OCI-LY3 (cell line): ENCODE results near the gene SERPINE3.

Source experiments
- H2AFZ ChIP-seq: fragments of 200-600, 300-600 bp; shearing (Covaris generic); 2 replicates; pipeline ENCODE4 v1.6.0; 2014; ENCODE audit warnings: antibody characterized with exemption, low read depth, low read length
- H3K27ac ChIP-seq: fragments of 200-600, 300-600 bp; sonication (generic); 2 replicates; pipeline ENCODE4 v1.5.1; 2014; ENCODE audit warnings: mild to moderate bottlenecking, low read length, moderate library complexity, mixed read lengths
- H3K27me3 ChIP-seq: fragments of 200-600, 300-600 bp; sonication (generic); 2 replicates; pipeline ENCODE4 v1.6.1; 2014; ENCODE audit warnings: low read depth, low read length, mixed read lengths
- H3K36me3 ChIP-seq: fragments of 200-600, 300-600 bp; sonication (generic); replicated peaks from 2 replicates; pipeline ENCODE3; 2014; ENCODE audit warnings: low read depth, low read length, mixed read lengths
- H3K4me1 ChIP-seq: fragments of 300-600, 200-600 bp; sonication (generic); 2 replicates; pipeline ENCODE4 v1.6.1; 2014; ENCODE audit warnings: low read length, mixed read lengths
- H3K4me2 ChIP-seq: fragments of 200-600, 300-600 bp; sonication (generic); 2 replicates; pipeline ENCODE4 v1.6.1; 2014; ENCODE audit warnings: low read length, mixed read lengths
- H3K4me3 ChIP-seq: fragments of 300-600, 200-600 bp; sonication (generic); 2 replicates; pipeline ENCODE4 v1.5.1; 2014; ENCODE audit warnings: antibody characterized with exemption, mild to moderate bottlenecking, low read length, moderate library complexity
- H3K79me2 ChIP-seq: fragments of 300-600, 200-600 bp; shearing (Covaris generic); 2 replicates; pipeline ENCODE4 v1.6.1; 2014; ENCODE audit warnings: mild to moderate bottlenecking, low read length, mixed read lengths
- H3K9ac ChIP-seq: fragments of 300-600, 200-600 bp; shearing (Covaris generic); 2 replicates; pipeline ENCODE4 v1.6.0; 2014; ENCODE audit warnings: mild to moderate bottlenecking, low read length, moderate library complexity
- H3K9me3 ChIP-seq: fragments of 200-600, 300-600 bp; shearing (Covaris generic); 2 replicates; pipeline ENCODE4 v1.6.1; 2014; ENCODE audit warnings: low read length, mixed read lengths; ENCODE audit not compliant: insufficient read depth
- H4K20me1 ChIP-seq: fragments of 200-600, 300-600 bp; sonication (generic); 2 replicates; pipeline ENCODE4 v1.6.1; 2016; ENCODE audit warnings: low read length, mixed read lengths; ENCODE audit not compliant: insufficient read depth
- CTCF ChIP-seq: fragments of 200-600, 300-600 bp; sonication (generic); IDR thresholded peaks from 2 replicates; pipeline ENCODE4 v1.5.1; 2014; ENCODE audit warnings: antibody characterized with exemption, low read length, low read depth
- EZH2phosphoT487 ChIP-seq: fragments of 200-600 bp; shearing (Covaris generic); IDR thresholded peaks from 2 replicates; pipeline ENCODE4 v1.6.1; 2018; ENCODE audit warnings: antibody characterized with exemption, mixed run types, low read depth

Gene SERPINE3

DNA sequence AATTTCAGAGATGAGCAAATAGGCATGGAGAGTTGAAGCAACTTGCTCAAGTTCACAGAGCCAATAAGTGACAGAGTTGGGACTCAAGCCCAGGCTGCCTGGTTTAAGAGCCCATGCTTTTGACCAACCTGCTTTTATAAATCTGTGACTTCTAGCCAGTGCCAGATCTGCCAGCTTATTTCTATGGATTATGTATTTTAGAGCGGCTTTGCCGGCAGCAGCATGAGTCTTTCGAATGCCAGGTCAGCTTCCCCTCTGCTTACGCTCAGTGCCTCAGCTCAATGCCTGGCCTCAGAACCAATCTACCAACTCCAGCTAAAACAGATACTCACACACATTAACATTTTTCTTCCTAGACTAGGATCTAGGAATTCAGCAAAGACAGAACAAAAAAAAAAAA lies 2.3 kb downstream of the SERPINE3 start:
- H3K4me3 ChIP-seq = no peak overlapping the region
- H3K4me2 ChIP-seq = no peak overlapping the region
- H2AFZ ChIP-seq = no peak overlapping the region
- H3K27me3 ChIP-seq = no peaks in the 10 kb centered on the region
- H3K9me3 ChIP-seq = no peaks in the 10 kb centered on the region
- H3K27ac ChIP-seq = no peak overlapping the region
- peaks cover 6% of the 10 kb centered on the region; the same call in 1 of the 2 replicates for H3K4me1 ChIP-seq
- H3K9ac ChIP-seq = no peak overlapping the region
- TF ChIP-seq CTCF (no peak), EZH2phosphoT487 (no peak)
- H4K20me1 ChIP-seq = no peaks in the 10 kb centered on the region
- H3K36me3 ChIP-seq = no peaks in the 10 kb centered on the region
- no peaks in the 10 kb centered on the region for H3K79me2 ChIP-seq

DNA sequence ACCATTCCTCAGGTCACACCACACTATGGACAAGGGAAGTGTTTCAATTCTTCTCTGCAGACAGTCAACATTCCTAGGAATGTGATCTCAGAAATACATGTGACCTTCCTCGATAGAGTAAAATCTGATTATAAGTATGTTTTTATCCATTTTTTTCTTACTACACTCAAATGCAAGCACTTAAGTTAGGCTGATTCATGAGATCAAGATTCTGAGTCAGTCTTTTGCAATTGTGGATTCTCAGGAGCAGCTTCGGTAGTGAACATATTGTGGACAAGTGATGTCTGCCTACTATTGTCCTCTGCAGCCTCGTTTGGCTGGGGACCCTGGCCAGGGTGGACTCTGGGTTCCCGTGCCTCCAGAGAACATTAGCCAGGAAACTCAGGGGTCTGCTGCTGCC lies 3.2 kb downstream of the SERPINE3 start:
- Histone ChIP-seq H3K9ac (no peak overlapping the region), H3K4me3 (no peak overlapping the region), H3K27me3 (no peaks in the 10 kb centered on the region), H3K4me2 (no peak overlapping the region), H3K4me1 (peaks cover 7% of the 10 kb centered on the region; the same call in 1 of the 2 replicates), H3K36me3 (no peaks in the 10 kb centered on the region), H3K27ac (no peak overlapping the region), H2AFZ (no peak overlapping the region), H3K9me3 (no peaks in the 10 kb centered on the region), H4K20me1 (no peaks in the 10 kb centered on the region), H3K79me2 (no peaks in the 10 kb centered on the region)
- TF ChIP-seq CTCF = no peak
- TF ChIP-seq EZH2phosphoT487 = no peak

DNA sequence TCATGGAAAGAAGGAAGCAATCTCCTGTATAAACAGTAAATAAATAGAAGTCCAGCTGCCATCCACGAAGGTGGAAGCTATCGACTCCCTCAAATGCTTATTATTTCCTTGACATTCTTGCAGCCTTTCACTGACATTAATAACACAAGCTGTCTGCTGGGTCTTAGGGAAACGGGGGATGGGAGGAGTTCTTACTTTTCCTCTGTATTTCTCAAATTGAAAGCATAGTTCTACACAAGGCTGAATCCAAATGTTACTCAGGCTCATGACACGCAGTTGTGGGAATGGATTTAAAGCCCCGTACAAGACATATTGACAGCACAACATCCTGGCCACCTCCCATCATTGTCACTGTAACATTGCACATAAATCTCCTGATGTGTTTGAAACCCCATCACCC lies 4.0 kb downstream of the SERPINE3 start:
- H3K27ac ChIP-seq = no peak overlapping the region

DNA sequence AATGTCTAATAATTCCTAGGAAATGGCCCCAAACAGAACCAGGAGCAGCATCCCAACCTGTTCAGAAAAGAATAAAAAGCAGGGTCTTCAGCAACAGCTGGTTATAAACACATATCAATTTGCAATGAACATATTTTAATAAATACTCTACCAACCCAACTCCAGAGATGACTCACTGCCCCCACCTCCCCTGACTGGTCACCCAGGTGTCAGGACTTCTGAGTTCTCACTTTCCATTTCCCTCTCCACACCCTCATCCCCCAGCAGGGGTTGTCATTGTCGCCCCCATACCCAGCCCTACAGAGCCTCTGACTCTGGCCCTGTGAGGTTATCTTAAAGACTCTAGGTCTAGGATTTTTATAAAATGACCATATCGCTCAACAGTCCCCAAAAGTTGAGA lies 6.9 kb downstream of the SERPINE3 start:
- Histone ChIP-seq H3K27me3 (no peaks in the 10 kb centered on the region), H3K4me3 (no peak overlapping the region), H3K36me3 (peaks cover 6% of the 10 kb centered on the region), H3K27ac (no peak overlapping the region), H3K9me3 (no peaks in the 10 kb centered on the region), H4K20me1 (no peaks in the 10 kb centered on the region), H3K79me2 (no peaks in the 10 kb centered on the region), H3K4me1 (peaks cover 7% of the 10 kb centered on the region; the same call in 1 of the 2 replicates), H3K9ac (no peak overlapping the region), H3K4me2 (no peak overlapping the region), H2AFZ (no peak overlapping the region)
- TF ChIP-seq EZH2phosphoT487 (no peak), CTCF (no peak)

More for the DNA sequence above, 4.0 kb downstream of the SERPINE3 start:
- Histone ChIP-seq H3K36me3 (no peaks in the 10 kb centered on the region), H3K4me1 (peaks cover 7% of the 10 kb centered on the region; the same call in 1 of the 2 replicates), H4K20me1 (no peaks in the 10 kb centered on the region), H3K9me3 (no peaks in the 10 kb centered on the region), H3K27me3 (no peaks in the 10 kb centered on the region), H3K4me3 (no peak overlapping the region), H2AFZ (no peak overlapping the region), H3K4me2 (no peak overlapping the region), H3K9ac (no peak overlapping the region), H3K79me2 (no peaks in the 10 kb centered on the region)
- TF ChIP-seq EZH2phosphoT487 = no peak
- TF ChIP-seq CTCF = no peak
